ENCODE results near the gene ZBTB6.

DNA sequence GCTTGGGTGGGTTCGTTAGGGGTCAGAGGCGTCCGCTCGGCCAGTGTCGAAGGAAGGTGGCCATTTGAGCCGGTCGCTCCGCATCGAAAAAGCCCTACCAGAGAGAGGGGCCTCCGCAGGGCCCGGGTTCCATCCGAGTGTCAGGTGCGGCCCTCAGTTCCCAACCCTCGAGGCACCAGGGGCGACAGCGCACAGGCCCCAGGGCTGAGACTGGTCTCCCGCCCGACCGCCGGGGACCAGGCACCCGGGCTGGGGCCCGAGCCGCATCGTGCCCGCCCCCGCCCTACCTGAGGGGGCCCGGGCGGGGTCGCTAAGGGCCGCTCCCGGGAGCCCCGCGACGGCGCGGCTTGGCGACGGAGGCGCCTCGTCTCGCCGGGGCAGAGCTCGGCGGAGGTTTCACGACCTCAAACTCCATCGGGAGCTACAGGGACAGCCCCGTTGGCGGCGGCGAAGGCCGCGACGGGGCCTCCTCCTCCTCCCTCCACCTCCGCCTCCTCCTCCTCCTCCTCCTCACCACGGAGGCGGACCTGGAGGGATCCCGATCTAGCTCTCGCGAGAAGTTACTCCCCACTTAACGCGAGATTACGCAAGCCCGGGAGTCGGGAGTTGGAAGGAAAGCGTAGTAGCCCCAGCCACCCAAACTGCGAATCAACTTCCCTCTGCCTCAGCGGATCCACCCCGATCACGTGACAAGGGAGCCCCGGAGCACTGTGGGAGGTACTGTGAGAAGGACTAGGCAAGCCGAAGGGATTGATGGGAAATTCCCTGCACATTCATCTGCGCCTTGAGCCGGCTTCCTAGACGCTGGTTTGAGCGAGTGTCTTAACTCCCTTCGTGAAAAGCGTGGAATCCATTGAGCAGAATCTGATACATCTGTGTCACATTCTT, 8.1 kb downstream of the ZBTB6 start, which contains the start of gene RC3H2:
- TF ChIP-seq POLR2A (IDR thresholded peaks at IDR 0.05) = peak in 2 of 4 donors; percentile 87 to 95
- TF ChIP-seq CTCF (IDR thresholded peaks at IDR 0.05) = no peak
- TF ChIP-seq POLR2AphosphoS5 (IDR thresholded peaks at IDR 0.05) = peak; percentile 80 to 98 (median 96)

All from stomach (tissue), 4 donors.